ENCODE results near the gene DIAPH2. TPM values are rescaled to one million over a fixed set of nuclear protein-coding genes. Genes with fewer than 3 reads are reported as not detected.

The DIAPH2 gene
- total and polyA plus RNA-seq, 2 experiments from 2014 or later: 16.2 to 56.6 TPM

- TF ChIP-seq EZH2 (IDR thresholded peaks at IDR 0.05; ENCODE audit: low read depth, unreplicated experiment): no peak
- TF ChIP-seq, protein P1, sequence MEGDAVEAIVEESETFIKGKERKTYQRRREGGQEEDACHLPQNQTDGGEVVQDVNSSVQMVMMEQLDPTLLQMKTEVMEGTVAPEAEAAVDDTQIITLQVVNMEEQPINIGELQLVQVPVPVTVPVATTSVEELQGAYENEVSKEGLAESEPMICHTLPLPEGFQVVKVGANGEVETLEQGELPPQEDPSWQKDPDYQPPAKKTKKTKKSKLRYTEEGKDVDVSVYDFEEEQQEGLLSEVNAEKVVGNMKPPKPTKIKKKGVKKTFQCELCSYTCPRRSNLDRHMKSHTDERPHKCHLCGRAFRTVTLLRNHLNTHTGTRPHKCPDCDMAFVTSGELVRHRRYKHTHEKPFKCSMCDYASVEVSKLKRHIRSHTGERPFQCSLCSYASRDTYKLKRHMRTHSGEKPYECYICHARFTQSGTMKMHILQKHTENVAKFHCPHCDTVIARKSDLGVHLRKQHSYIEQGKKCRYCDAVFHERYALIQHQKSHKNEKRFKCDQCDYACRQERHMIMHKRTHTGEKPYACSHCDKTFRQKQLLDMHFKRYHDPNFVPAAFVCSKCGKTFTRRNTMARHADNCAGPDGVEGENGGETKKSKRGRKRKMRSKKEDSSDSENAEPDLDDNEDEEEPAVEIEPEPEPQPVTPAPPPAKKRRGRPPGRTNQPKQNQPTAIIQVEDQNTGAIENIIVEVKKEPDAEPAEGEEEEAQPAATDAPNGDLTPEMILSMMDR (conservative IDR thresholded peaks at IDR 0.05; ENCODE audit: low read depth in 2 of 2): no peak
Measured at GRCh38 chrX:96909291-96909690, 224.6 kb downstream of the DIAPH2 start (continued).

DNA sequence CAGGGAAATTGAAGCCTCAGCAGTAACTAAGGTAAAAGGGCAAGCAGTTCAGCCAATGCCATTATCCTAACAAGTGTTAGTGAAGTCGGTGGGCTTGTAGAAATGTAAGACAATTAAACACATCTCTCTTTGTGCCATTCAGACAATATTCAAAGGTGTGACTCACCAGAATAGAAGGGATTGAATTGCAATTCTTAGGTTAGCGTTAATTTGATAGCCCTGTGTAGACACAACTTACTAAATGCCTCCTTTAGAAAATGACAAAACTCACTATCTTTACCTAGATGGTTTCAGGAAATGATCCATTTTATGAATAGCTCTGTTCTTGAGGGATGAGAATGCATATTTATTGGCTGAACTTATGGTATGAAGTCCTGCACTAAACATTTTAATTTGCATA lies 234.2 kb downstream of the DIAPH2 start:
- Histone ChIP-seq H3K4me1 (ENCODE audit: insufficient read depth) (peaks cover 12% of the 10 kb centered on the region; the same call in 1 of the 2 replicates), H3K36me3 (ENCODE audit: insufficient read depth) (no peaks in the 10 kb centered on the region), H3K27me3 (ENCODE audit: insufficient read depth) (no peaks in the 10 kb centered on the region), H3K79me2 (replicated peaks; ENCODE audit: insufficient read depth) (no peaks in the 10 kb centered on the region), H2AFZ (no peak overlapping the region), H3K27ac (ENCODE audit: low read depth) (no peak overlapping the region), H4K20me1 (replicated peaks; ENCODE audit: insufficient read depth) (no peaks in the 10 kb centered on the region), H3K9me2 (ENCODE audit: insufficient read depth) (no peaks in the 10 kb centered on the region), H3K4me3 (no peak overlapping the region), H3K4me2 (no peak overlapping the region), H3F3A (replicated peaks; ENCODE audit: low read depth) (no peaks in the 10 kb centered on the region)
- ATAC-seq (no peak), DNase-seq (ENCODE audit: low spot score) (no peak)
- H3K4me3 Mint-ChIP-seq: no peak overlapping the region
- H3K27ac Mint-ChIP-seq: peak overlapping the region; percentile 56; the same call in 1 of the 2 replicates
- no peaks in the 10 kb centered on the region for H3K9me3 Mint-ChIP-seq
- no peaks in the 10 kb centered on the region for H3K27me3 Mint-ChIP-seq (ENCODE audit: insufficient read depth, low read depth, poor library complexity)
- no peaks in the 10 kb centered on the region for H3K36me3 Mint-ChIP-seq (ENCODE audit: low read depth)
- peaks cover 11% of the 10 kb centered on the region; the same call in 2 of the 3 replicates for H3K4me1 Mint-ChIP-seq
- TF ChIP-seq ZNF114 (CRISPR knock-in tag; IDR thresholded peaks at IDR 0.05) (no peak), POLR2AphosphoS5 (IDR thresholded peaks at IDR 0.05; ENCODE audit: low read depth) (no peak), EZH2phosphoT487 (IDR thresholded peaks at IDR 0.05; ENCODE audit: unreplicated experiment) (no peak), STAT1 (IDR thresholded peaks at IDR 0.05; ENCODE audit: unreplicated experiment) (no peak), JUNB (IDR thresholded peaks at IDR 0.05; ENCODE audit: unreplicated experiment) (no peak), CREB1 (CRISPR knock-in tag; IDR thresholded peaks at IDR 0.05; ENCODE audit: low read depth) (no peak), NANOG (IDR thresholded peaks at IDR 0.05; ENCODE audit: borderline replicate concordance) (no peak), ZNF331 (CRISPR knock-in tag; IDR thresholded peaks at IDR 0.05; ENCODE audit: low read depth) (no peak)
- TF ChIP-seq, protein P1 (conservative IDR thresholded peaks at IDR 0.05; ENCODE audit: low read depth in 2 of 2): no peak
- TF ChIP-seq, protein P2, sequence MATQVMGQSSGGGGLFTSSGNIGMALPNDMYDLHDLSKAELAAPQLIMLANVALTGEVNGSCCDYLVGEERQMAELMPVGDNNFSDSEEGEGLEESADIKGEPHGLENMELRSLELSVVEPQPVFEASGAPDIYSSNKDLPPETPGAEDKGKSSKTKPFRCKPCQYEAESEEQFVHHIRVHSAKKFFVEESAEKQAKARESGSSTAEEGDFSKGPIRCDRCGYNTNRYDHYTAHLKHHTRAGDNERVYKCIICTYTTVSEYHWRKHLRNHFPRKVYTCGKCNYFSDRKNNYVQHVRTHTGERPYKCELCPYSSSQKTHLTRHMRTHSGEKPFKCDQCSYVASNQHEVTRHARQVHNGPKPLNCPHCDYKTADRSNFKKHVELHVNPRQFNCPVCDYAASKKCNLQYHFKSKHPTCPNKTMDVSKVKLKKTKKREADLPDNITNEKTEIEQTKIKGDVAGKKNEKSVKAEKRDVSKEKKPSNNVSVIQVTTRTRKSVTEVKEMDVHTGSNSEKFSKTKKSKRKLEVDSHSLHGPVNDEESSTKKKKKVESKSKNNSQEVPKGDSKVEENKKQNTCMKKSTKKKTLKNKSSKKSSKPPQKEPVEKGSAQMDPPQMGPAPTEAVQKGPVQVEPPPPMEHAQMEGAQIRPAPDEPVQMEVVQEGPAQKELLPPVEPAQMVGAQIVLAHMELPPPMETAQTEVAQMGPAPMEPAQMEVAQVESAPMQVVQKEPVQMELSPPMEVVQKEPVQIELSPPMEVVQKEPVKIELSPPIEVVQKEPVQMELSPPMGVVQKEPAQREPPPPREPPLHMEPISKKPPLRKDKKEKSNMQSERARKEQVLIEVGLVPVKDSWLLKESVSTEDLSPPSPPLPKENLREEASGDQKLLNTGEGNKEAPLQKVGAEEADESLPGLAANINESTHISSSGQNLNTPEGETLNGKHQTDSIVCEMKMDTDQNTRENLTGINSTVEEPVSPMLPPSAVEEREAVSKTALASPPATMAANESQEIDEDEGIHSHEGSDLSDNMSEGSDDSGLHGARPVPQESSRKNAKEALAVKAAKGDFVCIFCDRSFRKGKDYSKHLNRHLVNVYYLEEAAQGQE (IDR thresholded peaks at IDR 0.05; ENCODE audit: unreplicated experiment): no peak
- TF ChIP-seq, protein P3, sequence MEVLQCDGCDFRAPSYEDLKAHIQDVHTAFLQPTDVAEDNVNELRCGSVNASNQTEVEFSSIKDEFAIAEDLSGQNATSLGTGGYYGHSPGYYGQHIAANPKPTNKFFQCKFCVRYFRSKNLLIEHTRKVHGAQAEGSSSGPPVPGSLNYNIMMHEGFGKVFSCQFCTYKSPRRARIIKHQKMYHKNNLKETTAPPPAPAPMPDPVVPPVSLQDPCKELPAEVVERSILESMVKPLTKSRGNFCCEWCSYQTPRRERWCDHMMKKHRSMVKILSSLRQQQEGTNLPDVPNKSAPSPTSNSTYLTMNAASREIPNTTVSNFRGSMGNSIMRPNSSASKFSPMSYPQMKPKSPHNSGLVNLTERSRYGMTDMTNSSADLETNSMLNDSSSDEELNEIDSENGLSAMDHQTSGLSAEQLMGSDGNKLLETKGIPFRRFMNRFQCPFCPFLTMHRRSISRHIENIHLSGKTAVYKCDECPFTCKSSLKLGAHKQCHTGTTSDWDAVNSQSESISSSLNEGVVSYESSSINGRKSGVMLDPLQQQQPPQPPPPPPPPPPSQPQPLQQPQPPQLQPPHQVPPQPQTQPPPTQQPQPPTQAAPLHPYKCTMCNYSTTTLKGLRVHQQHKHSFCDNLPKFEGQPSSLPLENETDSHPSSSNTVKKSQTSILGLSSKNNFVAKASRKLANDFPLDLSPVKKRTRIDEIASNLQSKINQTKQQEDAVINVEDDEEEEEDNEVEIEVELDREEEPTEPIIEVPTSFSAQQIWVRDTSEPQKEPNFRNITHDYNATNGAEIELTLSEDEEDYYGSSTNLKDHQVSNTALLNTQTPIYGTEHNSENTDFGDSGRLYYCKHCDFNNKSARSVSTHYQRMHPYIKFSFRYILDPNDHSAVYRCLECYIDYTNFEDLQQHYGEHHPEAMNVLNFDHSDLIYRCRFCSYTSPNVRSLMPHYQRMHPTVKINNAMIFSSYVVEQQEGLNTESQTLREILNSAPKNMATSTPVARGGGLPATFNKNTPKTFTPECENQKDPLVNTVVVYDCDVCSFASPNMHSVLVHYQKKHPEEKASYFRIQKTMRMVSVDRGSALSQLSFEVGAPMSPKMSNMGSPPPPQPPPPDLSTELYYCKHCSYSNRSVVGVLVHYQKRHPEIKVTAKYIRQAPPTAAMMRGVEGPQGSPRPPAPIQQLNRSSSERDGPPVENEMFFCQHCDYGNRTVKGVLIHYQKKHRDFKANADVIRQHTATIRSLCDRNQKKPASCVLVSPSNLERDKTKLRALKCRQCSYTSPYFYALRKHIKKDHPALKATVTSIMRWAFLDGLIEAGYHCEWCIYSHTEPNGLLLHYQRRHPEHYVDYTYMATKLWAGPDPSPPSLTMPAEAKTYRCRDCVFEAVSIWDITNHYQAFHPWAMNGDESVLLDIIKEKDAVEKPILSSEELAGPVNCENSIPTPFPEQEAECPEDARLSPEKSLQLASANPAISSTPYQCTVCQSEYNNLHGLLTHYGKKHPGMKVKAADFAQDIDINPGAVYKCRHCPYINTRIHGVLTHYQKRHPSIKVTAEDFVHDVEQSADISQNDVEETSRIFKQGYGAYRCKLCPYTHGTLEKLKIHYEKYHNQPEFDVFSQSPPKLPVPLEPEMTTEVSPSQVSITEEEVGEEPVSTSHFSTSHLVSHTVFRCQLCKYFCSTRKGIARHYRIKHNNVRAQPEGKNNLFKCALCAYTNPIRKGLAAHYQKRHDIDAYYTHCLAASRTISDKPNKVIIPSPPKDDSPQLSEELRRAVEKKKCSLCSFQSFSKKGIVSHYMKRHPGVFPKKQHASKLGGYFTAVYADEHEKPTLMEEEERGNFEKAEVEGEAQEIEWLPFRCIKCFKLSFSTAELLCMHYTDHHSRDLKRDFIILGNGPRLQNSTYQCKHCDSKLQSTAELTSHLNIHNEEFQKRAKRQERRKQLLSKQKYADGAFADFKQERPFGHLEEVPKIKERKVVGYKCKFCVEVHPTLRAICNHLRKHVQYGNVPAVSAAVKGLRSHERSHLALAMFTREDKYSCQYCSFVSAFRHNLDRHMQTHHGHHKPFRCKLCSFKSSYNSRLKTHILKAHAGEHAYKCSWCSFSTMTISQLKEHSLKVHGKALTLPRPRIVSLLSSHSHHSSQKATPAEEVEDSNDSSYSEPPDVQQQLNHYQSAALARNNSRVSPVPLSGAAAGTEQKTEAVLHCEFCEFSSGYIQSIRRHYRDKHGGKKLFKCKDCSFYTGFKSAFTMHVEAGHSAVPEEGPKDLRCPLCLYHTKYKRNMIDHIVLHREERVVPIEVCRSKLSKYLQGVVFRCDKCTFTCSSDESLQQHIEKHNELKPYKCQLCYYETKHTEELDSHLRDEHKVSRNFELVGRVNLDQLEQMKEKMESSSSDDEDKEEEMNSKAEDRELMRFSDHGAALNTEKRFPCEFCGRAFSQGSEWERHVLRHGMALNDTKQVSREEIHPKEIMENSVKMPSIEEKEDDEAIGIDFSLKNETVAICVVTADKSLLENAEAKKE (CRISPR knock-in tag; IDR thresholded peaks at IDR 0.05): no peak

Measured in GM23338 (cell line).